NCI-H2227 (cell line): ENCODE measurements around the gene ARFGEF3.

Experiments used
- DNase-seq: peaks from one replicate; lab custom pipeline; 2025; ENCODE audit not compliant: unreplicated experiment; lab: John Stamatoyannopoulos, UW

ARFGEF3 gene

DNA sequence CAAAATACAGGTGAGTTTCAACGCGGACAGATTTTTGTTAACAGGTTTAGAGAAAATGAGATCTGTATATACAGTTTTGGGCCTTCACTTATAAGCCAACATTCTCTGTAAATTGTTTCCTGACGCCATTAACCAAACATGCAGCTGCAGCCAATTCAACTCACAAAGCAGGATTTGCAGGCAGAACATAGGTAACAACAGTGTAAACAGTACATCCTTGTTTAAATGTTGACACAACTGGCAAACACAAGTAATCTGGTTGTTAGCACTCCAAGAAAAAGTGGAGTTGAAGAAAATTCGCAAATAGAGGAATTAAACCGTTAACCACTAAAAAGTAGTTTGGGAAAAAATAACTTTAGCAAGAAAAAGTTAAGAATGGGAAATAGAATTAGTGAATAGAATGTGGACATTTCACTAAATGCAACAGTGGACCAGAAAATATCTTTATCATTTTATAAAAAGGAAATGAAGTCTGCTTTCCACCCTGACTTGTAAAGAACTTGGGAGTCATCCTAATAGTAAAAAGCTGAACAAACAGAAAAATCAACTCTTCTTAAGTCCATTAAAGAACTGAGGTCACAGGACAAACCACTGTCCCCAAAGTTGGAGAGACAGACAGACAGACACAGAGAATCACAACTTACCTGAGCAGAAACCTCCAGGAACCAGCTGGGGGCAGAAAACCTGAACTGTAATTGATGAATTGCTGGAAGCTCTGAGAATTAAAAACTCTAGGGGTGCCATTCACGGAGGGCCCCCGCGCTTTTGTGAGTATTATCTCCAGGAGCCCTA, 226.0 kb downstream of the ARFGEF3 start:
- DNase-seq: no peak

- DNase-seq: no peak
Observed at GRCh38 chr6:138389551-138389950, 227.8 kb downstream of the ARFGEF3 start.
